Measurements from ENCODE around the gene PELI2.

GRCh38 chr14:56160088-56160487 is 41.9 kb downstream of the PELI2 start:
- no peak for TF ChIP-seq CTCF (IDR thresholded peaks at IDR 0.05)
- no peak for TF ChIP-seq EZH2 (IDR thresholded peaks at IDR 0.05)
- no peak for TF ChIP-seq EZH2phosphoT487 (IDR thresholded peaks at IDR 0.05)

All from neural progenitor cell (in vitro differentiated cells).